Stimulated activated CD8-positive, alpha-beta memory T cell treated with anti-CD3 and anti-CD28 coated beads, Interleukin-7, amount 100 ng/mL, for 24 hours (primary cell): ENCODE results near the gene CADM2.

Experiments used
- DNase-seq: peaks from one replicate; pipeline ENCODE4 v3.0.0-alpha.2; 2020; ENCODE audit warnings: low read depth

CADM2 gene

GRCh38 chr3:85321892-85322291 is 363.1 kb downstream of the CADM2 start:
- DNase-seq = no peak

DNA sequence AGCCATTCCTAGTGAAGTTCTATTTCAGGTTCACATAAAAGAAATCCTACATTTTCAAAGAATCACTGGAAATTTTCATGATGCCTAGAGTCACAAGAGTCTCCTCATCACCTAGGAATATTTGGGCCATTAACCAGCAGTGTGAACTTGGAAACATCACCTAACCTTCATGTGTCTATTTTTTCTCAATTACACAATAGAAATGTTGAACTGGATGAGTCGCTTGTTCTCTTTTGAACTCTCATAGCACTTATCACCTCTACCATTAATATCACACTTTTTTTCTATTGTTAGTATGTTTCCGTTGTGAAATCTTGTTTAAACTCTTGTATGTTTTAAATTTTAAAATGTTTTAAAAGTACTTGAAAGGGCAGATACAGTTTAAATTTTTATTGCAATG is 371.3 kb downstream of the CADM2 start:
- no peak for DNase-seq

- DNase-seq = no peak
Observed at GRCh38 chr3:85337895-85338294, 379.1 kb downstream of the CADM2 start.

DNA sequence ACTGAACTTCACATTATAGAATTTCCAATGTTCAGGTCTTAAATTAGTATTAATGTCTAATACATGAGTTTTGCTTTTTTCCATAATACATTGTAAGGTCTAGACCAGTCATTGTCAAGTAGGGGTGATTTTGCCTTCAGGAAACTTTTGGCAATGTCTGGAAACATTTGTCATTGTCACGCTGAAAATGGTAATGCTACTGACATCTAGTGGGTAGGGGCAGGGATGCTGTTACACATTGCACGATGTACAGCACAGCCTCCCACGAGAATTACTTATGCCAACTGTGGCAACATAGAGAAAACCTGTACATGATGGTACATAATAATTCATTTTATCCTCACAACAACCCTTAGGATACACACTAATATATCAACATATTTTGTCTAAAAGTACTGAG is 384.1 kb downstream of the CADM2 start:
- no peak for DNase-seq

GRCh38 chr3:85355572-85355971 is 396.8 kb downstream of the CADM2 start:
- DNase-seq = no peak

DNA sequence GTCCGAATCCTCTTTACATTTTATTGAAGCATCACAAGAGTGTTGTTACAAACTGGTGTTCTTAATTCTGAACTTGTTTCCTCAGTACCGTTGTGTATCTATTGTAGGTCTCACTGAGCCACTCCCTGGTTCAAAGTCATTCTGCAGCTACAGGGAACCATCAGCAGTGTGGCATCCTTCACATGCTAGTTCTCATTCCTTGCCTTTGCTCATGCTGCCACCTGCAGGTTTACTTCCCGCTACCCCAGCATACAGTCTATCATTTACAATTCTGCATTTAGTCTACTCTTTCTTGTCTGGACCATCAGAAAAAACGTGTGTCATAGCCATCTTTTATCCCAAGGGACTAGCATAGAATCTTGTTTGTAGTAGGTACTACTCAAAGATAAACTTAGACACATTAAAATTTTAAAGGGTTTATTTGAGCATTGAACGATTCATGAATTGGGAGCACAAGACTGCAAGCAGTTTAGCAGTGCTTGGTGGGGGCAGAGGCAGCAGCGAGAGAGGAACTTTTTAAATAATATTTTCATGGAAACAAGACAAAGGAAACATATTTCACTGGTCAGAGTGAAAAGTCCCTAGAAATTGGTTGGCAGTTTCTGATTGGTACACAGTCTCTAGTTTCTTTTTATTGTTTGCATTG is 402.1 kb downstream of the CADM2 start:
- DNase-seq = no peak

DNA sequence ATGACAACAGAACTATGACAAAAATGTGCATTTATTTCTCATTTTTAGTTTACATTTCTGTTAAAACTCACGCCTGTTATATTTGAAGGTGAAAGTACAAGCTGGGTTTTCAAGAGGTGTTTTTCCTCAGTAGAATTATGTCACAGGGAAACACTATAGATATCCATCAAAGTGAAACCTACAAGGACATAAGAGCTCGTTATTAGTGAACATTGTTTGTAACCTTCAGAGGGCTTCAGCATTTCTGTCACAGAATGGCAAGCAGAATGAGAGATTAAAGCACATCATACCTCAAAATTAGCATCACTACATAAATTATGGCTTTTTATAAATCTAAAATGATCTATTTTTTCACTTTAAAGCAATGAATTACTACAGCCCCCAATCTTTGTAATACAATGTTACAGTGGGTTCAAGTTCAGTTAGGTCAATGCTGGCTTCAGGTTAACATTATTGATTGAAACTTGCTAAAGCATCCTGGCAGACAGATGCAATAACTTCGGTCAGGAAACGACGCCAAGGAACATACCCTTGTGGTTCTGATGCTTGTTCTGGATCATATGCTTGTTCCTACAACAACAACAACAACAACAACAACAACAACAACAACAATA is 405.6 kb downstream of the CADM2 start:
- no peak for DNase-seq

- no peak for DNase-seq
Observed at GRCh38 chr3:85370341-85370740, 411.6 kb downstream of the CADM2 start.

- no peak for DNase-seq
Observed at GRCh38 chr3:85376131-85376530, 417.3 kb downstream of the CADM2 start.

DNA sequence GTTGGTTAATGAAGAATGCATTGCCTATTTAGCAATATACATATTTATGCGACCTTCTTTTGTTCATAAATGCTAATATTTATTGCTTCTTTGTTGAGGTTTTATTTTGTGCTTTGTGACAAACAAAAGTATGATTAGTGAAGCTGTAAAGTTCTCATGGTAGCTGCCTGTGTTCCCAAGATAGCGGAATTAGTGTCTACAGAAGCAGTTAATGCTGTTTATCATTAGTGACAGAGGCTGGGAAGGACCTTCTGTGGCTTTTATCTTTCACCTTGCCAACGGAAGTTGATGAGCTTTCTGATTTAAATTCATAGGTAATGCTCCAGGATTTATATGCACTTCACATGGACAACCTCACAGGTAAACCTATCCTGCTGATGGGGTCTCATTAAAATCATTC is 418.3 kb downstream of the CADM2 start:
- DNase-seq = no peak

GRCh38 chr3:85384372-85384771 is 425.6 kb downstream of the CADM2 start:
- no peak for DNase-seq

- no peak for DNase-seq
Observed at GRCh38 chr3:85387913-85388505, 429.2 kb downstream of the CADM2 start.

DNA sequence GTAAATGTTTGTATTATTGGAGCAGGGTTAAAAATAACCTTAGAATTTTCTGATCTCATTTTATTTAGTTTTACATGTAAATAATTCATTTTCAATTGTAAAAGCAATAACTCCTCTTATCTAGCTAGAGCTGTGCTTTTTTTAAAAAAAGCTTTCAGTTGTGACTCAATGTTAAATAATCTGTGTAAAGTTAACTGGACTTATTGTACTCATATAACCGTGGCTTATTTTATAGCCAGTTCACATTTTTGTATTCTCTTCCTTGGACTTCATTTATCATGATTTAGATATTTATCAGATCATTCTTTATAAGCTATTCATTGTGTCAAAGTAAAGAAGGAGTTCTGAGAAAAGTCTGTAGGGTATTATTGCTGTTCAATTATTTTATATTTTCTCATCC is 435.6 kb downstream of the CADM2 start:
- DNase-seq = no peak

GRCh38 chr3:85397434-85397833 is 438.6 kb downstream of the CADM2 start:
- no peak for DNase-seq

DNA sequence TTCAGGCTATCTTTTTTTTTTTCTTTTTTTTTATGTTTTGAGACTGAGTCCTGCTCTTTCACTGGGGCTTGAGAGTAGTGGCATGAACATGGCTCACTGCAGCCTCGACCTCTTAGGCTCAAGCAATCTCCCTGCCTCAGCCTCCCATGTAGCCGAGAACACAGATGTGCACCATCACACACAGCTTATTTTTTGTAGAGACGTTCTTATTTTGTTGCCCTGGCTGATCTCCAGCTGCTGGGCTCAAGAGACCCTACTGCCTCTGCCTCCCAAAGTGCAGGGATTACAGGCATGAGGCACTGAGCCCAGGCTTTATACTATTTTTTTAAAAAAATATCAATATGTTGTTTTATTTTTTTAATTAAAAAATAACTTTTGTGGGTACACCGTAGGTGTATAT is 467.3 kb downstream of the CADM2 start:
- no peak for DNase-seq

DNA sequence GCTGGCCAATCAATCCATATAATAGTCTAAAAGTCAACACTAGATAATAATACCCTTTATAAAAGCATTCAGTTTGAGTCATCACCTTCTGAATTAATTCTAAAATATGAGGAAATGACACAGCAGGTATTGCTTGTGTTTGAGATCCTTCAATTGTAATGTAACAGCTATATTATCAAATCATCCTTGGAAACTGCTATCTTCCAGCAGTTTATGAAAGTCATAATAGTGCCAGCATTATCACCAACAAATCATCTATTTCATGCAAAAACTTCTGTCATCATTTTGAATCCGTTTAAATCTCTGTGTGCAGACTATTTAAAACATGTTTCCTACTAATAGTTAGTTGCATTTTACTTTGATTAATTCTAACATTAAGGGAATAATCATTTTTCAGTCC is 468.7 kb downstream of the CADM2 start:
- DNase-seq = no peak

DNA sequence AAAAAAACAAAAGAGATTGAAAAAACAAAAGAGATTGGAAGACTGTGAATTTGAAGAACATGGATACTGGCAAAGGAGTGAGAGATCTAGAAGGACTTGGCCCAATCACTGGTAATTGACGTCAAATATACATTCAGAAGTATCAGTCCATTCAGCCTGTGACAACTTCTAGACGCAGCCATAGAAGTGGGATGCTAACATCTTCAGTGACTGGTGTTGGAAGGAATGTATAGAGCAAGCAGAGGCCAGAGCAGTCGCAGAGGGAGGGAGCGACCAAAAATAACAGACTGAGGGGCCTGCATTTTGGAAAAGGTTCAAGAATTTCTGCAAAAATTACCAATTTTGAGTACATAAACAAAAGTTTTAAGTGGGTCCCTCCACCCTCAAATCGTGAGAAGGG is 473.3 kb downstream of the CADM2 start:
- no peak for DNase-seq

DNA sequence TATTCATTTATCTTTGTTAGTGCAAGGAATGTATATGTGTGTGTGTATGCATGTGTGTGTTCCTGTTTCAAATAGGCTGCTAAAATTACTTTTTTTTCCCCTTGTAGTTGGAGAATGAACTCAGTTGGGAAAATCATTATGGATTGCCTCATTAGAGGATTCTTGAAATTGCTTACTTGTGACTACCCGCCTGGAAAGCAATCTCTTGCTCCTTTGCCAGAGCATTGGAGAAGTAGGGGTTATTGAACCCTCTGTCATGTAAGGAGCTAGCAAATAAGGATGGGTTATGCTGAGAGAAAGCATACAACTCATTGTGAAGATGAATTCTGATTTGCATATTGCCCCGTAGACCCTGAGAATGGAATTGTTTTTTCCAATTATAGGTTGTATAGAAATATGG is 474.5 kb downstream of the CADM2 start:
- no peak for DNase-seq

DNA sequence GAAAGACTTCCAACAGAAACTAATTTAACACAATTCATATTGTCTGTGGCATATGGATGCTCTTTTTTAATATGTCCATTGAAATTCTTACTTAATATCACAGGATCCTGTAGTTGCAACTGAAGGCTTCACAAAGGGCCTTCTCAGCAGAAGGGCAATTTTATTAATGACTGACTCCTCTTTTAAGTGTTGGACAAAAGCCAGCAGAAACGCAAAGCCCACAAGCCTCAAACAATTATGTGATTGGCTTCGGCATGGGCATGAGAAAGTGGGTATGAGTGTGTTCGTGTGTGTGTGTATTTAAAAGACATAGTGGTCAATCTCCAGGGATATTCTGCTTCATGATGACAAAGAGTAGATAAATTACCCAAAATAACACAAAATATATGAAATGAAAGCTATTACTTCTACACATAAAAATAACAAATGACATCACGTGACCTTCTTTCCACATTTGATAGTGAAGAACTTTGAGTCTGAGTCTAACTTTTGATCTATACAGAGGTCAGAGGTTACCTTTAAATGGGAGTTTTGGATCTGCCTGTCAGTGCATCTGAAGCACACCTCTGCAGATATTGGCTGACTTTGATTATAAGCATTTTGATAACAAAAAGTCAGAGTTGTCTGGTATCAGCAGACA is 496.9 kb downstream of the CADM2 start:
- no peak for DNase-seq

- no peak for DNase-seq
Observed at GRCh38 chr3:85474241-85474640, 515.5 kb downstream of the CADM2 start.

GRCh38 chr3:85475346-85475745 is 516.6 kb downstream of the CADM2 start:
- DNase-seq = no peak

GRCh38 chr3:85476891-85477495 is 518.2 kb downstream of the CADM2 start:
- no peak for DNase-seq
